ENCODE results near the gene TOMM40. TPM values are rescaled to one million over a fixed set of nuclear protein-coding genes. Genes with fewer than 3 reads are reported as not detected.

TOMM40 gene
- total and polyA plus RNA-seq, 2 of the 13 experiments (the other 11 are each of a cell fraction or from before 2014, with no cell fraction given): 72.0 to 110 TPM

DNA sequence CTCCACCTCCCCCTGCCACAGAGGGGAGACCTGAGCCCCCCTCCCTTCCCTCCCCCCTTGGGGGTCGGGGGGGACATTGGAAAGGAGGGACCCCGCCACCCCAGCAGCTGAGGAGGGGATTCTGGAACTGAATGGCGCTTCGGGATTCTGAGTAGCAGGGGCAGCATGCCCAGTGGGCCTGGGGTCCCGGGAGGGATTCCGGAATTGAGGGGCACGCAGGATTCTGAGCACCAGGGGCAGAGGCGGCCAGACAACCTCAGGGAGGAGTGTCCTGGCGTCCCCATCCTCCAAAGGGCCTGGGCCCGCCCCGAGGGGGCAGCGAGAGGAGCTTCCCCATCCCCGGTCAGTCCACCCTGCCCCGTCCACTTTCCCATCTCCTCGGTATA lies 12.2 kb downstream of the TOMM40 start:
- Histone ChIP-seq H3K36me3 (replicated peaks in 1 of 2; ENCODE audit: control insufficient read depth in 1 of 2, insufficient read depth in 2 of 2, low read length in 2 of 2) (peaks cover 25 to 46% of the 10 kb centered on the region in 2 experiments), H3K9me3 (ENCODE audit: low read length) (no peaks in the 10 kb centered on the region), H3K27ac (ENCODE audit: extremely low read length, insufficient read depth, low read length) (peak overlapping the region; percentile 90), H4K20me1 (ENCODE audit: insufficient read depth, low read length) (peaks cover 14% of the 10 kb centered on the region), H3K4me3 (replicated peaks in 1 of 3; ENCODE audit: insufficient read depth in 1 of 3, low read depth in 2 of 3, low read length in 3 of 3) (peak overlapping the region in 1 of 3 experiments; percentile 31; a peak in 1 of 6 replicates), H2AFZ (ENCODE audit: low read length) (no peak overlapping the region), H3K4me1 (ENCODE audit: insufficient read depth, low read length) (peaks cover 45% of the 10 kb centered on the region), H3K27me3 (ENCODE audit: control insufficient read depth in 1 of 2, insufficient read depth in 2 of 2, low read length in 2 of 2) (no peaks in the 10 kb centered on the region; a peak in 1 of 5 replicates), H3K79me2 (ENCODE audit: insufficient read depth, low read length) (peaks cover 24% of the 10 kb centered on the region), H3K4me2 (ENCODE audit: low read depth, low read length) (peak overlapping the region; percentile 88), H3K9ac (ENCODE audit: insufficient read depth, low read depth, low read length) (0 out of 2 replicates have a peak overlapping the region, but pooled peaks have one; percentile 13)
- 78% methylated on average over 15 of the region's 15 CpGs for WGBS (ENCODE audit: low lambda C conversion rate)
- DNase-seq (ENCODE audit: low spot score): no peak
- FAIRE-seq: no peak
- ATAC-seq: no peak
- ChIA-PET CTCF (ENCODE audit: low intra/inter-chr PET ratio, low total read pairs) (interaction anchor here (1.3 to 3.6 kb wide), 3 partner anchors 21 to 53 kb away, joined by 3 to 51 read pairs (median 4); no protein-coding TSS in a partner anchor), POLR2A (interaction anchor here (1.0 to 14.7 kb wide), 14 partner anchors 8 to 156 kb away, joined by 3 to 317 read pairs (median 20); partner anchors contain the start of genes APOC1, APOC2, CLPTM1 and NECTIN2)
- BruUV-seq (replicated peaks): no TSS peak
- in situ Hi-C loops (cut with HindIII; ENCODE audit: extremely low pct_ligation_motif_present, low pct_unique_long_range_greater_than_20kb) (no loop called here), intact Hi-C loops (cut with micrococcal nuclease; ENCODE audit: unreplicated experiment) (no loop called here)
- TF ChIP-seq HMG20B (CRISPR knock-in tag; conservative IDR thresholded peaks at IDR 0.05) (no peak), TBX2 (CRISPR knock-in tag; IDR thresholded peaks at IDR 0.05; ENCODE audit: borderline replicate concordance) (no peak), HCFC1 (IDR thresholded peaks at IDR 0.05; ENCODE audit: low read depth, low read length) (no peak), ZNF674 (CRISPR knock-in tag; IDR thresholded peaks at IDR 0.05; ENCODE audit: low read depth) (no peak), JUND (CRISPR knock-in tag; IDR thresholded peaks at IDR 0.05) (no peak), ZNF10 (CRISPR knock-in tag; IDR thresholded peaks at IDR 0.05; ENCODE audit: borderline replicate concordance, low read depth) (no peak), ZBTB8A (CRISPR knock-in tag; IDR thresholded peaks at IDR 0.05; ENCODE audit: borderline replicate concordance, low read depth) (no peak), PAX8 (CRISPR knock-in tag; IDR thresholded peaks at IDR 0.05; ENCODE audit: borderline replicate concordance) (no peak), EED (CRISPR knock-in tag; IDR thresholded peaks at IDR 0.05) (no peak), ZNF569 (CRISPR knock-in tag; IDR thresholded peaks at IDR 0.05; ENCODE audit: borderline replicate concordance) (no peak), ZNF775 (CRISPR knock-in tag; IDR thresholded peaks at IDR 0.05; ENCODE audit: borderline replicate concordance) (no peak)
- TF ChIP-seq, protein P1, sequence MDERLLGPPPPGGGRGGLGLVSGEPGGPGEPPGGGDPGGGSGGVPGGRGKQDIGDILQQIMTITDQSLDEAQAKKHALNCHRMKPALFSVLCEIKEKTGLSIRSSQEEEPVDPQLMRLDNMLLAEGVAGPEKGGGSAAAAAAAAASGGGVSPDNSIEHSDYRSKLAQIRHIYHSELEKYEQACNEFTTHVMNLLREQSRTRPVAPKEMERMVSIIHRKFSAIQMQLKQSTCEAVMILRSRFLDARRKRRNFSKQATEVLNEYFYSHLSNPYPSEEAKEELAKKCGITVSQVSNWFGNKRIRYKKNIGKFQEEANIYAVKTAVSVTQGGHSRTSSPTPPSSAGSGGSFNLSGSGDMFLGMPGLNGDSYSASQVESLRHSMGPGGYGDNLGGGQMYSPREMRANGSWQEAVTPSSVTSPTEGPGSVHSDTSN (CRISPR knock-in tag; IDR thresholded peaks at IDR 0.05): no peak
- TF ChIP-seq, protein P2, sequence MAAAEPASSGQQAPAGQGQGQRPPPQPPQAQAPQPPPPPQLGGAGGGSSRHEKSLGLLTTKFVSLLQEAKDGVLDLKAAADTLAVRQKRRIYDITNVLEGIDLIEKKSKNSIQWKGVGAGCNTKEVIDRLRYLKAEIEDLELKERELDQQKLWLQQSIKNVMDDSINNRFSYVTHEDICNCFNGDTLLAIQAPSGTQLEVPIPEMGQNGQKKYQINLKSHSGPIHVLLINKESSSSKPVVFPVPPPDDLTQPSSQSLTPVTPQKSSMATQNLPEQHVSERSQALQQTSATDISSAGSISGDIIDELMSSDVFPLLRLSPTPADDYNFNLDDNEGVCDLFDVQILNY (CRISPR knock-in tag; conservative IDR thresholded peaks at IDR 0.05): no peak
- TF ChIP-seq, protein P3, sequence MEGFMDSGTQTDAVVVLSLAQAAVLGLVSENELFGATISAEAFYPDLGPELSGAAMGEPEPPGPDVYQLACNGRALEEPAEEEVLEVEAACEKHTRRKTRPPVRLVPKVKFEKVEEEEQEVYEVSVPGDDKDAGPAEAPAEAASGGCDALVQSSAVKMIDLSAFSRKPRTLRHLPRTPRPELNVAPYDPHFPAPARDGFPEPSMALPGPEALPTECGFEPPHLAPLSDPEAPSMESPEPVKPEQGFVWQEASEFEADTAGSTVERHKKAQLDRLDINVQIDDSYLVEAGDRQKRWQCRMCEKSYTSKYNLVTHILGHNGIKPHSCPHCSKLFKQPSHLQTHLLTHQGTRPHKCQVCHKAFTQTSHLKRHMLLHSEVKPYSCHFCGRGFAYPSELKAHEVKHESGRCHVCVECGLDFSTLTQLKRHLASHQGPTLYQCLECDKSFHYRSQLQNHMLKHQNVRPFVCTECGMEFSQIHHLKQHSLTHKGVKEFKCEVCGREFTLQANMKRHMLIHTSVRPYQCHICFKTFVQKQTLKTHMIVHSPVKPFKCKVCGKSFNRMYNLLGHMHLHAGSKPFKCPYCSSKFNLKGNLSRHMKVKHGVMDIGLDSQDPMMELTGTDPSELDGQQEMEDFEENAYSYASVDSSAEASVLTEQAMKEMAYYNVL (CRISPR knock-in tag; IDR thresholded peaks at IDR 0.05; ENCODE audit: borderline replicate concordance): no peak
- TF ChIP-seq, protein P4, sequence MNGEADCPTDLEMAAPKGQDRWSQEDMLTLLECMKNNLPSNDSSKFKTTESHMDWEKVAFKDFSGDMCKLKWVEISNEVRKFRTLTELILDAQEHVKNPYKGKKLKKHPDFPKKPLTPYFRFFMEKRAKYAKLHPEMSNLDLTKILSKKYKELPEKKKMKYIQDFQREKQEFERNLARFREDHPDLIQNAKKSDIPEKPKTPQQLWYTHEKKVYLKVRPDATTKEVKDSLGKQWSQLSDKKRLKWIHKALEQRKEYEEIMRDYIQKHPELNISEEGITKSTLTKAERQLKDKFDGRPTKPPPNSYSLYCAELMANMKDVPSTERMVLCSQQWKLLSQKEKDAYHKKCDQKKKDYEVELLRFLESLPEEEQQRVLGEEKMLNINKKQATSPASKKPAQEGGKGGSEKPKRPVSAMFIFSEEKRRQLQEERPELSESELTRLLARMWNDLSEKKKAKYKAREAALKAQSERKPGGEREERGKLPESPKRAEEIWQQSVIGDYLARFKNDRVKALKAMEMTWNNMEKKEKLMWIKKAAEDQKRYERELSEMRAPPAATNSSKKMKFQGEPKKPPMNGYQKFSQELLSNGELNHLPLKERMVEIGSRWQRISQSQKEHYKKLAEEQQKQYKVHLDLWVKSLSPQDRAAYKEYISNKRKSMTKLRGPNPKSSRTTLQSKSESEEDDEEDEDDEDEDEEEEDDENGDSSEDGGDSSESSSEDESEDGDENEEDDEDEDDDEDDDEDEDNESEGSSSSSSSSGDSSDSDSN (CRISPR knock-in tag; IDR thresholded peaks at IDR 0.05): no peak
- TF ChIP-seq, protein P5, sequence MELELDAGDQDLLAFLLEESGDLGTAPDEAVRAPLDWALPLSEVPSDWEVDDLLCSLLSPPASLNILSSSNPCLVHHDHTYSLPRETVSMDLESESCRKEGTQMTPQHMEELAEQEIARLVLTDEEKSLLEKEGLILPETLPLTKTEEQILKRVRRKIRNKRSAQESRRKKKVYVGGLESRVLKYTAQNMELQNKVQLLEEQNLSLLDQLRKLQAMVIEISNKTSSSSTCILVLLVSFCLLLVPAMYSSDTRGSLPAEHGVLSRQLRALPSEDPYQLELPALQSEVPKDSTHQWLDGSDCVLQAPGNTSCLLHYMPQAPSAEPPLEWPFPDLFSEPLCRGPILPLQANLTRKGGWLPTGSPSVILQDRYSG (CRISPR knock-in tag; IDR thresholded peaks at IDR 0.05): no peak

Measured in HepG2 (cell line).